GM12875 (cell line): Measurements from ENCODE around the gene FOXC1.

Experiments used
- H3K4me3 ChIP-seq: one replicate; pipeline ENCODE4 v1.5.1; 2011; ENCODE audit warnings: low read depth, low read length, control low read depth
- CTCF ChIP-seq: IDR thresholded peaks from 2 replicates; pipeline ENCODE4 v1.5.1; 2011; ENCODE audit warnings: low read depth, mild to moderate bottlenecking, control low read depth, inconsistent platforms, low read length, moderate library complexity, borderline replicate concordance; ENCODE audit not compliant: insufficient read depth

The FOXC1 gene

GRCh38 chr6:1608222-1609040, 1.3 kb upstream of the FOXC1 start:
- no peak for TF ChIP-seq CTCF
- no peak overlapping the region for H3K4me3 ChIP-seq

GRCh38 chr6:1609041-1609647, 571 bp upstream of the FOXC1 start:
- H3K4me3 ChIP-seq, result peak overlapping the region; percentile 56
- TF ChIP-seq CTCF, result no peak

- TF ChIP-seq CTCF, result no peak
- peak overlapping the region; percentile 56 for H3K4me3 ChIP-seq
These were observed 994 bp downstream of the FOXC1 start for GRCh38 chr6:1610497-1611321.

- no peak overlapping the region for H3K4me3 ChIP-seq
- no peak for TF ChIP-seq CTCF
These were observed 1.5 kb downstream of the FOXC1 start for GRCh38 chr6:1611322-1611571.

DNA sequence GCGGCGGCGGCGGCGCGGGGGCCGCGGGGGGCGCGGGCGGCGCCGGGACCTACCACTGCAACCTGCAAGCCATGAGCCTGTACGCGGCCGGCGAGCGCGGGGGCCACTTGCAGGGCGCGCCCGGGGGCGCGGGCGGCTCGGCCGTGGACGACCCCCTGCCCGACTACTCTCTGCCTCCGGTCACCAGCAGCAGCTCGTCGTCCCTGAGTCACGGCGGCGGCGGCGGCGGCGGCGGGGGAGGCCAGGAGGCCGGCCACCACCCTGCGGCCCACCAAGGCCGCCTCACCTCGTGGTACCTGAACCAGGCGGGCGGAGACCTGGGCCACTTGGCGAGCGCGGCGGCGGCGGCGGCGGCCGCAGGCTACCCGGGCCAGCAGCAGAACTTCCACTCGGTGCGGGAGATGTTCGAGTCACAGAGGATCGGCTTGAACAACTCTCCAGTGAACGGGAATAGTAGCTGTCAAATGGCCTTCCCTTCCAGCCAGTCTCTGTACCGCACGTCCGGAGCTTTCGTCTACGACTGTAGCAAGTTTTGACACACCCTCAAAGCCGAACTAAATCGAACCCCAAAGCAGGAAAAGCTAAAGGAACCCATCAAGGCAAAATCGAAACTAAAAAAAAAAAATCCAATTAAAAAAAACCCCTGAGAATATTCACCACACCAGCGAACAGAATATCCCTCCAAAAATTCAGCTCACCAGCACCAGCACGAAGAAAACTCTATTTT, 2.0 kb downstream of the FOXC1 start:
- no peak for TF ChIP-seq CTCF
- peak overlapping the region; percentile 45 for H3K4me3 ChIP-seq

DNA sequence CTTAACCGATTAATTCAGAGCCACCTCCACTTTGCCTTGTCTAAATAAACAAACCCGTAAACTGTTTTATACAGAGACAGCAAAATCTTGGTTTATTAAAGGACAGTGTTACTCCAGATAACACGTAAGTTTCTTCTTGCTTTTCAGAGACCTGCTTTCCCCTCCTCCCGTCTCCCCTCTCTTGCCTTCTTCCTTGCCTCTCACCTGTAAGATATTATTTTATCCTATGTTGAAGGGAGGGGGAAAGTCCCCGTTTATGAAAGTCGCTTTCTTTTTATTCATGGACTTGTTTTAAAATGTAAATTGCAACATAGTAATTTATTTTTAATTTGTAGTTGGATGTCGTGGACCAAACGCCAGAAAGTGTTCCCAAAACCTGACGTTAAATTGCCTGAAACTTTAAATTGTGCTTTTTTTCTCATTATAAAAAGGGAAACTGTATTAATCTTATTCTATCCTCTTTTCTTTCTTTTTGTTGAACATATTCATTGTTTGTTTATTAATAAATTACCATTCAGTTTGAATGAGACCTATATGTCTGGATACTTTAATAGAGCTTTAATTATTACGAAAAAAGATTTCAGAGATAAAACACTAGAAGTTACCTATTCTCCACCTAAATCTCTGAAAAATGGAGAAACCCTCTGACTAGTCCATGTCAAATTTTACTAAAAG, 2.7 kb downstream of the FOXC1 start:
- no peak overlapping the region for H3K4me3 ChIP-seq
- no peak for TF ChIP-seq CTCF
